HepG2 (cell line): ENCODE results near the gene CD300A. TPM values are rescaled to one million over a fixed set of nuclear protein-coding genes. Genes with fewer than 3 reads are reported as not detected.

Experiments
- CREB1 ChIP-seq, 2 experiments: fragments of 450-650 bp in 1 of 2; IDR thresholded peaks; 2 replicates each; pipeline ENCODE4 v1.6.1; 2016 to 2017; ENCODE audit warnings: control low read depth in 1 of 2, mild to moderate bottlenecking in 1 of 2, missing compliant biosample characterization in 1 of 2, missing genetic modification characterization in 1 of 2
- ESRRA ChIP-seq: sonication (generic); formaldehyde crosslinking; IDR thresholded peaks from 2 replicates; pipeline ENCODE4 v1.5.1; 2020; ENCODE audit warnings: mild to moderate bottlenecking, low read depth, missing genetic modification reagents
- MNT ChIP-seq: fragments of 450-650 bp; IDR thresholded peaks from 2 replicates; pipeline ENCODE4 v1.6.1; 2016
- NFKBIZ ChIP-seq: IDR thresholded peaks from 2 replicates; pipeline ENCODE4 v1.6.1; 2018; ENCODE audit warnings: missing genetic modification reagents, missing compliant biosample characterization
- ZNF543 ChIP-seq: sonication (generic); formaldehyde crosslinking; IDR thresholded peaks from 2 replicates; pipeline ENCODE4 v1.4.0; 2020; ENCODE audit warnings: mild to moderate bottlenecking, missing genetic modification reagents
- polyA plus RNA-seq, 8 experiments: library from polyadenylated mRNA; depleted of rRNA in 3 of 8; stranded (reverse) in 7 of 8; unstranded in 1 of 8; fragments of >200 nt; fragmentation: Illumina TruSeq in 4 of 8; extraction: Trizol in 4 of 8; gene quantifications; 2 replicates each; pipeline versions ENCODE4 v1.2.1 to v1.2.3, GENCODE V29; 2011 to 2016; ENCODE audit warnings: low read depth in 4 of 8, missing spikeins in 1 of 8, mixed read lengths in 1 of 8; ENCODE audit not compliant: insufficient read depth in 1 of 8
- total RNA-seq, 5 experiments: library from RNA; depleted of rRNA; stranded (reverse); fragments of >200 nt; fragmentation: Illumina TruSeq; extraction: Trizol; gene quantifications; 2 replicates each; pipeline ENCODE4 v1.2.3, GENCODE V29; 2016; ENCODE audit warnings: low read depth in 1 of 5
- TF ChIP-seq, protein P1 (sequence below), 2 experiments: fragments of 450-650 bp in 1 of 2; sonication (generic) in 1 of 2; formaldehyde crosslinking in 1 of 2; IDR thresholded peaks; 2 replicates each; pipeline versions ENCODE4 v1.6.1 to v1.8.0; 2016 to 2022; ENCODE audit warnings: antibody characterized with exemption in 1 of 2, mild to moderate bottlenecking in 1 of 2, missing genetic modification reagents in 1 of 2
- TF ChIP-seq, protein P2 (sequence below): sonication (generic); formaldehyde crosslinking; IDR thresholded peaks from 2 replicates; pipeline ENCODE4 v1.8.0; 2022; ENCODE audit warnings: low read depth, missing genetic modification reagents
- TF ChIP-seq, protein P3 (sequence below): sonication (generic); formaldehyde crosslinking; IDR thresholded peaks from 2 replicates; pipeline ENCODE4 v1.5.0; 2020; ENCODE audit warnings: mild to moderate bottlenecking, missing genetic modification reagents
- TF ChIP-seq, protein P4 (sequence below): sonication (generic); formaldehyde crosslinking; IDR thresholded peaks from 2 replicates; pipeline ENCODE4 v1.5.0; 2020; ENCODE audit warnings: missing genetic modification reagents, mild to moderate bottlenecking, borderline replicate concordance

CD300A gene
- total and polyA plus RNA-seq, 2 of the 13 experiments (the other 11 are each of a cell fraction or from before 2014, with no cell fraction given) = not detected

- TF ChIP-seq, protein P1, sequence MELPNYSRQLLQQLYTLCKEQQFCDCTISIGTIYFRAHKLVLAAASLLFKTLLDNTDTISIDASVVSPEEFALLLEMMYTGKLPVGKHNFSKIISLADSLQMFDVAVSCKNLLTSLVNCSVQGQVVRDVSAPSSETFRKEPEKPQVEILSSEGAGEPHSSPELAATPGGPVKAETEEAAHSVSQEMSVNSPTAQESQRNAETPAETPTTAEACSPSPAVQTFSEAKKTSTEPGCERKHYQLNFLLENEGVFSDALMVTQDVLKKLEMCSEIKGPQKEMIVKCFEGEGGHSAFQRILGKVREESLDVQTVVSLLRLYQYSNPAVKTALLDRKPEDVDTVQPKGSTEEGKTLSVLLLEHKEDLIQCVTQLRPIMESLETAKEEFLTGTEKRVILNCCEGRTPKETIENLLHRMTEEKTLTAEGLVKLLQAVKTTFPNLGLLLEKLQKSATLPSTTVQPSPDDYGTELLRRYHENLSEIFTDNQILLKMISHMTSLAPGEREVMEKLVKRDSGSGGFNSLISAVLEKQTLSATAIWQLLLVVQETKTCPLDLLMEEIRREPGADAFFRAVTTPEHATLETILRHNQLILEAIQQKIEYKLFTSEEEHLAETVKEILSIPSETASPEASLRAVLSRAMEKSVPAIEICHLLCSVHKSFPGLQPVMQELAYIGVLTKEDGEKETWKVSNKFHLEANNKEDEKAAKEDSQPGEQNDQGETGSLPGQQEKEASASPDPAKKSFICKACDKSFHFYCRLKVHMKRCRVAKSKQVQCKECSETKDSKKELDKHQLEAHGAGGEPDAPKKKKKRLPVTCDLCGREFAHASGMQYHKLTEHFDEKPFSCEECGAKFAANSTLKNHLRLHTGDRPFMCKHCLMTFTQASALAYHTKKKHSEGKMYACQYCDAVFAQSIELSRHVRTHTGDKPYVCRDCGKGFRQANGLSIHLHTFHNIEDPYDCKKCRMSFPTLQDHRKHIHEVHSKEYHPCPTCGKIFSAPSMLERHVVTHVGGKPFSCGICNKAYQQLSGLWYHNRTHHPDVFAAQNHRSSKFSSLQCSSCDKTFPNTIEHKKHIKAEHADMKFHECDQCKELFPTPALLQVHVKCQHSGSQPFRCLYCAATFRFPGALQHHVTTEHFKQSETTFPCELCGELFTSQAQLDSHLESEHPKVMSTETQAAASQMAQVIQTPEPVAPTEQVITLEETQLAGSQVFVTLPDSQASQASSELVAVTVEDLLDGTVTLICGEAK (IDR thresholded peaks at IDR 0.05) = no peak
- TF ChIP-seq, protein P1 (CRISPR knock-in tag; IDR thresholded peaks at IDR 0.05) = peak; percentile 48; the same call in 1 of the 2 replicates
- no peak; the same call in 1 of the 2 replicates for TF ChIP-seq CREB1 (IDR thresholded peaks at IDR 0.05)
- TF ChIP-seq CREB1 (CRISPR knock-in tag; IDR thresholded peaks at IDR 0.05) = peak; percentile 57
- TF ChIP-seq, protein P2, sequence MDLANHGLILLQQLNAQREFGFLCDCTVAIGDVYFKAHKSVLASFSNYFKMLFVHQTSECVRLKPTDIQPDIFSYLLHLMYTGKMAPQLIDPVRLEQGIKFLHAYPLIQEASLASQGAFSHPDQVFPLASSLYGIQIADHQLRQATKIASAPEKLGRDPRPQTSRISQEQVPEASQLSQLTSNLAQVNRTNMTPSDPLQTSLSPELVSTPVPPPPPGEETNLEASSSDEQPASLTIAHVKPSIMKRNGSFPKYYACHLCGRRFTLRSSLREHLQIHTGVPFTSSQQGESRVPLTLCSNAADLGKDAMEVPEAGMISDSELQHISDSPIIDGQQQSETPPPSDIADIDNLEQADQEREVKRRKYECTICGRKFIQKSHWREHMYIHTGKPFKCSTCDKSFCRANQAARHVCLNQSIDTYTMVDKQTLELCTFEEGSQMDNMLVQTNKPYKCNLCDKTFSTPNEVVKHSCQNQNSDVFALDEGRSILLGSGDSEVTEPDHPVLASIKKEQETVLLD (CRISPR knock-in tag) = no peak
- no peak; the same call in 1 of the 2 replicates for TF ChIP-seq NFKBIZ (CRISPR knock-in tag)
- TF ChIP-seq, protein P3, sequence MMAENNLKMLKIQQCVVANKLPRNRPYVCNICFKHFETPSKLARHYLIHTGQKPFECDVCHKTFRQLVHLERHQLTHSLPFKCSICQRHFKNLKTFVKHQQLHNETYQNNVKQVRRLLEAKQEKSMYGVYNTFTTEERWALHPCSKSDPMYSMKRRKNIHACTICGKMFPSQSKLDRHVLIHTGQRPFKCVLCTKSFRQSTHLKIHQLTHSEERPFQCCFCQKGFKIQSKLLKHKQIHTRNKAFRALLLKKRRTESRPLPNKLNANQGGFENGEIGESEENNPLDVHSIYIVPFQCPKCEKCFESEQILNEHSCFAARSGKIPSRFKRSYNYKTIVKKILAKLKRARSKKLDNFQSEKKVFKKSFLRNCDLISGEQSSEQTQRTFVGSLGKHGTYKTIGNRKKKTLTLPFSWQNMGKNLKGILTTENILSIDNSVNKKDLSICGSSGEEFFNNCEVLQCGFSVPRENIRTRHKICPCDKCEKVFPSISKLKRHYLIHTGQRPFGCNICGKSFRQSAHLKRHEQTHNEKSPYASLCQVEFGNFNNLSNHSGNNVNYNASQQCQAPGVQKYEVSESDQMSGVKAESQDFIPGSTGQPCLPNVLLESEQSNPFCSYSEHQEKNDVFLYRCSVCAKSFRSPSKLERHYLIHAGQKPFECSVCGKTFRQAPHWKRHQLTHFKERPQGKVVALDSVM (CRISPR knock-in tag) = no peak
- TF ChIP-seq ZNF543 (CRISPR knock-in tag) = no peak
- TF ChIP-seq MNT = no peak
- TF ChIP-seq, protein P4, sequence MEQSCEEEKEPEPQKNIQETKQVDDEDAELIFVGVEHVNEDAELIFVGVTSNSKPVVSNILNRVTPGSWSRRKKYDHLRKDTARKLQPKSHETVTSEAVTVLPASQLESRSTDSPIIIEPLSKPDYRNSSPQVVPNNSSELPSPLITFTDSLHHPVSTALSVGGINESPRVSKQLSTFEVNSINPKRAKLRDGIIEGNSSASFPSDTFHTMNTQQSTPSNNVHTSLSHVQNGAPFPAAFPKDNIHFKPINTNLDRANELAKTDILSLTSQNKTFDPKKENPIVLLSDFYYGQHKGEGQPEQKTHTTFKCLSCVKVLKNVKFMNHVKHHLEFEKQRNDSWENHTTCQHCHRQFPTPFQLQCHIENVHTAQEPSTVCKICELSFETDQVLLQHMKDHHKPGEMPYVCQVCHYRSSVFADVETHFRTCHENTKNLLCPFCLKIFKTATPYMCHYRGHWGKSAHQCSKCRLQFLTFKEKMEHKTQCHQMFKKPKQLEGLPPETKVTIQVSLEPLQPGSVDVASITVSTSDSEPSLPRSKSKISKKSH (CRISPR knock-in tag) = 0 out of 2 replicates have a peak, but pooled peaks have one; percentile 41
- no peak for TF ChIP-seq ESRRA
These were observed 49.0 kb upstream of the CD300A start (continued) for GRCh38 chr17:74417178-74418045.
